SHP77 (cell line): ENCODE data around the gene MEF2C.

Source experiments
- DNase-seq, 2 experiments: peaks; one replicate each; lab custom pipeline; 2025; lab: John Stamatoyannopoulos, UW

MEF2C gene

GRCh38 chr5:88758184-88758583 lies 124.8 kb downstream of the MEF2C start:
- DNase-seq = no peak

GRCh38 chr5:88756953-88757352 lies 126.0 kb downstream of the MEF2C start:
- DNase-seq = no peak

- no peak for DNase-seq
Observed at GRCh38 chr5:88748666-88749065, 134.3 kb downstream of the MEF2C start.

- DNase-seq = no peak
Observed at GRCh38 chr5:88746438-88746882, 136.5 kb downstream of the MEF2C start.

GRCh38 chr5:88745093-88745696 lies 137.8 kb downstream of the MEF2C start:
- no peak for DNase-seq

GRCh38 chr5:88743231-88743834 lies 139.7 kb downstream of the MEF2C start:
- no peak for DNase-seq

- no peak for DNase-seq
Observed at GRCh38 chr5:88741964-88742363, 141.0 kb downstream of the MEF2C start.

GRCh38 chr5:88740604-88741185 lies 142.3 kb downstream of the MEF2C start:
- no peak for DNase-seq

GRCh38 chr5:88736494-88736893 lies 146.5 kb downstream of the MEF2C start:
- DNase-seq = no peak

- DNase-seq = no peak
Observed at GRCh38 chr5:88734983-88735382, 148.0 kb downstream of the MEF2C start.

GRCh38 chr5:88734191-88734640 lies 148.8 kb downstream of the MEF2C start:
- DNase-seq = no peak

GRCh38 chr5:88732862-88733261 lies 150.1 kb downstream of the MEF2C start:
- DNase-seq = no peak

GRCh38 chr5:88732181-88732633 lies 150.8 kb downstream of the MEF2C start:
- DNase-seq = no peak

- DNase-seq = no peak
Observed at GRCh38 chr5:88729829-88730182, 153.2 kb downstream of the MEF2C start.

- DNase-seq = peak; percentile 68 to 79
Observed at GRCh38 chr5:88729084-88729828, 153.7 kb downstream of the MEF2C start.

- DNase-seq = peak; percentile 25 to 29
Observed at GRCh38 chr5:88727705-88728313, 155.2 kb downstream of the MEF2C start.

- DNase-seq = no peak
Observed at GRCh38 chr5:88725454-88725853, 157.5 kb downstream of the MEF2C start.

- no peak for DNase-seq
Observed at GRCh38 chr5:88724201-88724600, 158.8 kb downstream of the MEF2C start.

GRCh38 chr5:88722546-88723073 lies 160.4 kb downstream of the MEF2C start:
- DNase-seq = no peak

- no peak for DNase-seq
Observed at GRCh38 chr5:88719434-88719833, 163.6 kb downstream of the MEF2C start.

GRCh38 chr5:88718736-88719135 lies 164.2 kb downstream of the MEF2C start:
- peak in 1 of 2 experiments; percentile 9 for DNase-seq

- DNase-seq = no peak
Observed at GRCh38 chr5:88716101-88716500, 166.9 kb downstream of the MEF2C start.
